MM.1S (cell line): Measurements from ENCODE around the gene SOWAHB.

Experiments
- CTCF ChIP-seq: fragments of 300-600 bp; sonication (generic); IDR thresholded peaks from 2 replicates; pipeline ENCODE4 v1.5.1; 2016; ENCODE audit warnings: antibody characterized with exemption, low read length, mixed read lengths
- EZH2phosphoT487 ChIP-seq: fragments of 300-600 bp; sonication (generic); IDR thresholded peaks from 2 replicates; pipeline ENCODE4 v1.6.1; 2018; ENCODE audit warnings: antibody characterized with exemption, low read length

GRCh38 chr4:76923619-76924357 lies 25.8 kb upstream of the SOWAHB start:
- TF ChIP-seq EZH2phosphoT487: no peak
- no peak for TF ChIP-seq CTCF
